ENCODE data around the gene INSYN2B.

The INSYN2B gene

DNA sequence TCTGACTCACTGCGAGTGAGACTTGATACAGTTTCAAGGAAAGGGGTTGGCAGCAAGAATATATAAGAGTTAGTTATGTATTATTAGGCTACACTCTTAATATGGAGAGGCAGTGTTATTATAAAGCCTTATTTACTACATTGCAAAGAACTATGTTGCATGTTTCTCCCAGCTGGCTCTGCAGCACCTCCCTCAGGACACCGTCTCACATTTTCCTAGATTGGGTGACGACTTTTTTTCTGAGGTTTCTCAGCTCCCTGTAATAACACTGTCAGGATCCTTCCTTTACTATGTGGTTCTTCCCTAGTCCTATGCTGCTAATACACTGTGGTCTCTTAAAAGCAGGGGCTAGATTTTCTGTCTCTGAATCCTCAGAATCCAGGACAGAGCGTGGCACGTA lies 153.7 kb downstream of the INSYN2B start:
- H3K4me3 ChIP-seq (ENCODE audit: low read length) = no peak overlapping the region
- TF ChIP-seq, protein P1, sequence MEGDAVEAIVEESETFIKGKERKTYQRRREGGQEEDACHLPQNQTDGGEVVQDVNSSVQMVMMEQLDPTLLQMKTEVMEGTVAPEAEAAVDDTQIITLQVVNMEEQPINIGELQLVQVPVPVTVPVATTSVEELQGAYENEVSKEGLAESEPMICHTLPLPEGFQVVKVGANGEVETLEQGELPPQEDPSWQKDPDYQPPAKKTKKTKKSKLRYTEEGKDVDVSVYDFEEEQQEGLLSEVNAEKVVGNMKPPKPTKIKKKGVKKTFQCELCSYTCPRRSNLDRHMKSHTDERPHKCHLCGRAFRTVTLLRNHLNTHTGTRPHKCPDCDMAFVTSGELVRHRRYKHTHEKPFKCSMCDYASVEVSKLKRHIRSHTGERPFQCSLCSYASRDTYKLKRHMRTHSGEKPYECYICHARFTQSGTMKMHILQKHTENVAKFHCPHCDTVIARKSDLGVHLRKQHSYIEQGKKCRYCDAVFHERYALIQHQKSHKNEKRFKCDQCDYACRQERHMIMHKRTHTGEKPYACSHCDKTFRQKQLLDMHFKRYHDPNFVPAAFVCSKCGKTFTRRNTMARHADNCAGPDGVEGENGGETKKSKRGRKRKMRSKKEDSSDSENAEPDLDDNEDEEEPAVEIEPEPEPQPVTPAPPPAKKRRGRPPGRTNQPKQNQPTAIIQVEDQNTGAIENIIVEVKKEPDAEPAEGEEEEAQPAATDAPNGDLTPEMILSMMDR (IDR thresholded peaks at IDR 0.05; ENCODE audit: low read depth, low read length) = peak; percentile 39
- TF ChIP-seq EZH2phosphoT487 (IDR thresholded peaks at IDR 0.05; ENCODE audit: low read depth) = no peak
- H3K9me3 ChIP-seq (ENCODE audit: insufficient read depth, low read length) = no peaks in the 10 kb centered on the region
- no peaks in the 10 kb centered on the region for H3K27me3 ChIP-seq (ENCODE audit: low read depth, low read length)
- H3K4me2 ChIP-seq (ENCODE audit: low read length) = no peak overlapping the region
- H4K20me1 ChIP-seq (ENCODE audit: insufficient read depth, low read length) = no peaks in the 10 kb centered on the region
- no peak overlapping the region for H3K27ac ChIP-seq (ENCODE audit: low read length)
- H3K9ac ChIP-seq (ENCODE audit: low read length) = no peak overlapping the region
- no peaks in the 10 kb centered on the region for H3K4me1 ChIP-seq (ENCODE audit: low read length)
- no peaks in the 10 kb centered on the region for H3K79me2 ChIP-seq (ENCODE audit: low read length)
- peaks cover 3% of the 10 kb centered on the region for H3K36me3 ChIP-seq (replicated peaks; ENCODE audit: low read depth, low read length)
- H2AFZ ChIP-seq (ENCODE audit: low read depth, low read length) = no peak overlapping the region

DNA sequence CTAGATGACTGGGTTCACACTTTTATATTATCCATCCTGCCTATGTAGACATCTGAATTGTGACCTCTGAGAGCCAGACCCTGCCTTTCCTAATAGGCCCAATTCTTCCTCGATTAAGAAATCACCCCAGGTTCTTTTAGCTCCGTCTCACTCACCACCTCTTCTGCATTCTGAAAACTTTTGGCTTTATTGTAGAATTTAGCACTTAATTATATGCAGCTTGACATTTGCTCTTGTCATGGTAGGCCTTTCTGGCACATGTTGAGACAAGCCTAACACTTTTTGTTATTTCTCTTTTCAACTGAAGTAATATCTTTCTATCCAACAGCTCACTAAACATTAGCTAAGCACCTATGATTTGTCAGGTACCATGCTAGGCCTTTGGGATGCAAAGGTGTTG lies 163.3 kb downstream of the INSYN2B start:
- no peak overlapping the region for H3K4me2 ChIP-seq (ENCODE audit: low read length)
- no peak overlapping the region for H3K9ac ChIP-seq (ENCODE audit: low read length)
- no peaks in the 10 kb centered on the region for H3K79me2 ChIP-seq (ENCODE audit: low read length)
- no peak overlapping the region for H3K27ac ChIP-seq (ENCODE audit: low read length)
- no peak overlapping the region for H3K4me3 ChIP-seq (ENCODE audit: low read length)
- H2AFZ ChIP-seq (ENCODE audit: low read depth, low read length) = no peak overlapping the region
- no peaks in the 10 kb centered on the region for H3K27me3 ChIP-seq (ENCODE audit: low read depth, low read length)
- H3K4me1 ChIP-seq (ENCODE audit: low read length) = no peaks in the 10 kb centered on the region
- no peaks in the 10 kb centered on the region for H3K9me3 ChIP-seq (ENCODE audit: insufficient read depth, low read length)
- TF ChIP-seq, protein P1 (IDR thresholded peaks at IDR 0.05; ENCODE audit: low read depth, low read length) = no peak
- no peak for TF ChIP-seq EZH2phosphoT487 (IDR thresholded peaks at IDR 0.05; ENCODE audit: low read depth)
- H3K36me3 ChIP-seq (replicated peaks; ENCODE audit: low read depth, low read length) = peaks cover 30% of the 10 kb centered on the region
- H4K20me1 ChIP-seq (ENCODE audit: insufficient read depth, low read length) = 0 out of 2 replicates have a peak, but pooled peaks cover 15% of the 10 kb centered on the region

DNA sequence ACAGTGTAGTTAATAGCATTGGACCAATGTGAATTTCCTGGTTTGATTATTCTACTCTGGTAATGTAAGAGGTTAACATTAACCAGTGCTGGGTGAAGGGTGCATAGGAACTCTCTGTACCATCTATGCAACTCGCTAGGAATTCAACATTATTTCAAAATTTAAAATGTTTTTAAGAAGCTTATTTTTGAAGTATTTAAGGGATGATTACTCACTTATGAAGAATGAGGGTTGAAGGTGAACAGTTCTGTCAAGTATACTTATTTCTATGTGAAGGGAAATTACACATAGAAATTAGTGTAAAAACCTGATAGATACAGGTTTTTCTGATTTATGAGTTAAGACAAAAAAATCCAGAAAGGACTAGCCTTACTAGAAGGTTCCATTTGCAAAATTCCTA lies 165.8 kb downstream of the INSYN2B start:
- Histone ChIP-seq H3K36me3 (replicated peaks; ENCODE audit: low read depth, low read length) (peaks cover 40% of the 10 kb centered on the region), H3K4me1 (ENCODE audit: low read length) (peaks cover 5% of the 10 kb centered on the region), H3K4me2 (ENCODE audit: low read length) (no peak overlapping the region), H3K4me3 (ENCODE audit: low read length) (no peak overlapping the region), H3K27ac (ENCODE audit: low read length) (no peak overlapping the region), H3K9me3 (ENCODE audit: insufficient read depth, low read length) (no peaks in the 10 kb centered on the region), H4K20me1 (ENCODE audit: insufficient read depth, low read length) (peaks cover 24% of the 10 kb centered on the region), H3K79me2 (ENCODE audit: low read length) (no peaks in the 10 kb centered on the region), H2AFZ (ENCODE audit: low read depth, low read length) (no peak overlapping the region), H3K27me3 (ENCODE audit: low read depth, low read length) (no peaks in the 10 kb centered on the region), H3K9ac (ENCODE audit: low read length) (no peak overlapping the region)
- TF ChIP-seq, protein P1 (IDR thresholded peaks at IDR 0.05; ENCODE audit: low read depth, low read length) = no peak
- no peak for TF ChIP-seq EZH2phosphoT487 (IDR thresholded peaks at IDR 0.05; ENCODE audit: low read depth)
